Tibial nerve (tissue), 4 donors: Measurements from ENCODE around the gene C5. TPM values are rescaled to one million over a fixed set of nuclear protein-coding genes. Genes with fewer than 3 reads are reported as not detected.

Experiments
- DNase-seq, 2 donors: peaks; one replicate each; pipeline ENCODE4 v3.0.0-alpha.2; 2019; ENCODE audit warnings: low spot score in 2 of 2
- H3K27ac ChIP-seq, 4 donors: fragments of 200-600 bp; sonication (generic) in 3 of 4; one replicate each; pipeline ENCODE4 v1.5.1; 2017 to 2019; ENCODE audit warnings: mild to moderate bottlenecking in 1 of 4
- H3K27me3 ChIP-seq, 2 donors: fragments of 200-600 bp; sonication (generic) in 1 of 2; one replicate each; pipeline versions ENCODE4 v1.5.1 to v1.6.0; 2017 to 2019
- H3K36me3 ChIP-seq, 3 donors: fragments of 200-600 bp; sonication (generic); one replicate each; pipeline ENCODE4 v1.5.1; 2018 to 2019
- H3K4me1 ChIP-seq, 4 donors: fragments of 200-600 bp; sonication (generic) in 3 of 4; one replicate each; pipeline ENCODE4 v1.5.1; 2017 to 2019
- H3K4me3 ChIP-seq, 4 donors: fragments of 200-600 bp; sonication (generic) in 3 of 4; one replicate each; pipeline ENCODE4 v1.5.1; 2017 to 2019; ENCODE audit warnings: mild to moderate bottlenecking in 1 of 4, moderate library complexity in 1 of 4
- H3K9me3 ChIP-seq, 4 donors: fragments of 200-600 bp; sonication (generic) in 3 of 4; one replicate each; pipeline ENCODE4 v1.5.1; 2017 to 2019
- EP300 ChIP-seq, 2 donors: sonication (generic); formaldehyde crosslinking; IDR thresholded peaks; one replicate each; pipeline ENCODE4 v1.6.1; 2017; ENCODE audit warnings: antibody characterized with exemption in 2 of 2, mild to moderate bottlenecking in 1 of 2
- POLR2A ChIP-seq, 2 donors: fragments of 450-650 bp; IDR thresholded peaks; one replicate each; pipeline ENCODE4 v1.6.1; 2017; ENCODE audit warnings: antibody characterized with exemption in 2 of 2, mild to moderate bottlenecking in 2 of 2, moderate library complexity in 2 of 2
- WGBS, 2 donors: methylation state at CpG; one replicate each; pipeline ENCODE4 v1.1.5; 2018; 5-methylcytosine and 5-hydroxymethylcytosine counted together
- total RNA-seq, 4 donors: library from RNA; depleted of rRNA; stranded (reverse); fragments of >200 nt; gene quantifications; one replicate each; pipeline ENCODE4 v1.1.0, GENCODE V29; 2016
- TF ChIP-seq, protein P1 (sequence below), 5 experiments: fragments of 200-600 bp in 3 of 5; fragments of 450-650 bp in 2 of 5; sonication (generic) in 3 of 5; IDR thresholded peaks; one replicate each; pipeline ENCODE4 v1.5.1; 2016 to 2019; ENCODE audit warnings: antibody characterized with exemption in 5 of 5, mild to moderate bottlenecking in 3 of 5, moderate library complexity in 2 of 5

The C5 gene
- total RNA-seq, 4 donors from 2014 or later = 18.9 to 33.0 (median 23.2) TPM

DNA sequence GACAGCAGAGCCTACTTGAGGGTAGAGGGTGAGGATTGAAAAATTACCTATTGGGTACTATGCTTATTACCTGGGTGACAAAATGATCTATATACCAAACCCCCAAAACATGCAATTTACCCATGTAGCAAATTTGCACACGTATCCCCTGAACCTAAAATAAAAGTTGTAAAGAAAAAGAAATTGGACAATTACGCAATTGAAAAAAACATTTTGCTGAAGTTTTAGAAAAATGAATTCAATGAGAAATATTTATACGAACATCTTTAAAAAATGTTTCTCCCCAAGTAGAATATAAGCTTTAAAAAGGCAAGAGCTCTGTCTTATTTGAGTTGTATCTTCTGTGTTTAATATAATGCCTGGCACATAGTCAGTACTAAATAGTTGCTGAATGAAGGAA is 93.2 kb downstream of the C5 start:
- H3K4me3 ChIP-seq = no peak overlapping the region
- TF ChIP-seq, protein P1, sequence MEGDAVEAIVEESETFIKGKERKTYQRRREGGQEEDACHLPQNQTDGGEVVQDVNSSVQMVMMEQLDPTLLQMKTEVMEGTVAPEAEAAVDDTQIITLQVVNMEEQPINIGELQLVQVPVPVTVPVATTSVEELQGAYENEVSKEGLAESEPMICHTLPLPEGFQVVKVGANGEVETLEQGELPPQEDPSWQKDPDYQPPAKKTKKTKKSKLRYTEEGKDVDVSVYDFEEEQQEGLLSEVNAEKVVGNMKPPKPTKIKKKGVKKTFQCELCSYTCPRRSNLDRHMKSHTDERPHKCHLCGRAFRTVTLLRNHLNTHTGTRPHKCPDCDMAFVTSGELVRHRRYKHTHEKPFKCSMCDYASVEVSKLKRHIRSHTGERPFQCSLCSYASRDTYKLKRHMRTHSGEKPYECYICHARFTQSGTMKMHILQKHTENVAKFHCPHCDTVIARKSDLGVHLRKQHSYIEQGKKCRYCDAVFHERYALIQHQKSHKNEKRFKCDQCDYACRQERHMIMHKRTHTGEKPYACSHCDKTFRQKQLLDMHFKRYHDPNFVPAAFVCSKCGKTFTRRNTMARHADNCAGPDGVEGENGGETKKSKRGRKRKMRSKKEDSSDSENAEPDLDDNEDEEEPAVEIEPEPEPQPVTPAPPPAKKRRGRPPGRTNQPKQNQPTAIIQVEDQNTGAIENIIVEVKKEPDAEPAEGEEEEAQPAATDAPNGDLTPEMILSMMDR (IDR thresholded peaks at IDR 0.05) = no peak
- TF ChIP-seq EP300 (IDR thresholded peaks at IDR 0.05) = no peak
- no peak for TF ChIP-seq POLR2A (IDR thresholded peaks at IDR 0.05)
- no peak overlapping the region for H3K27ac ChIP-seq
- H3K27me3 ChIP-seq = no peaks in the 10 kb centered on the region
- DNase-seq = no peak
- WGBS, 2 donors = 93 to 94% methylated on average over 3 of the region's 3 CpGs
- H3K9me3 ChIP-seq = no peaks in the 10 kb centered on the region
- peaks cover 0 to 5% (median 0%) of the 10 kb centered on the region in 4 donors for H3K4me1 ChIP-seq
- peaks cover 0 to 57% (median 0%) of the 10 kb centered on the region in 3 donors for H3K36me3 ChIP-seq

GRCh38 chr9:120951960-120952618 is 98.0 kb downstream of the C5 start:
- H3K36me3 ChIP-seq = peaks cover 0 to 17% (median 0%) of the 10 kb centered on the region in 3 donors
- peak overlapping the region in 2 of 4 donors; percentile 8 to 71 for H3K27ac ChIP-seq
- H3K27me3 ChIP-seq = no peaks in the 10 kb centered on the region
- H3K4me1 ChIP-seq = peaks cover 0 to 19% (median 2%) of the 10 kb centered on the region in 4 donors
- no peak for DNase-seq
- H3K4me3 ChIP-seq = no peak overlapping the region
- WGBS, 2 donors = 83 to 85% methylated on average over 9 of the region's 9 CpGs
- TF ChIP-seq, protein P1 (IDR thresholded peaks at IDR 0.05) = no peak
- TF ChIP-seq EP300 (IDR thresholded peaks at IDR 0.05) = no peak
- TF ChIP-seq POLR2A (IDR thresholded peaks at IDR 0.05) = no peak
- no peaks in the 10 kb centered on the region for H3K9me3 ChIP-seq

- no peaks in the 10 kb centered on the region for H3K27me3 ChIP-seq
- H3K27ac ChIP-seq = peak overlapping the region in 3 of 4 donors; percentile 8 to 71 (median 20)
- WGBS, 2 donors = 56 to 66% methylated on average over 8 of the region's 8 CpGs
- TF ChIP-seq EP300 (IDR thresholded peaks at IDR 0.05) (peak in 1 of 2 donors; percentile 18), POLR2A (IDR thresholded peaks at IDR 0.05) (no peak)
- H3K4me1 ChIP-seq = peaks cover 0 to 28% (median 2%) of the 10 kb centered on the region in 4 donors
- DNase-seq = no peak
- peaks cover 0 to 17% (median 0%) of the 10 kb centered on the region in 3 donors for H3K36me3 ChIP-seq
- H3K9me3 ChIP-seq = no peaks in the 10 kb centered on the region
- H3K4me3 ChIP-seq = no peak overlapping the region
Measured at GRCh38 chr9:120950421-120951388, 99.4 kb downstream of the C5 start.

DNA sequence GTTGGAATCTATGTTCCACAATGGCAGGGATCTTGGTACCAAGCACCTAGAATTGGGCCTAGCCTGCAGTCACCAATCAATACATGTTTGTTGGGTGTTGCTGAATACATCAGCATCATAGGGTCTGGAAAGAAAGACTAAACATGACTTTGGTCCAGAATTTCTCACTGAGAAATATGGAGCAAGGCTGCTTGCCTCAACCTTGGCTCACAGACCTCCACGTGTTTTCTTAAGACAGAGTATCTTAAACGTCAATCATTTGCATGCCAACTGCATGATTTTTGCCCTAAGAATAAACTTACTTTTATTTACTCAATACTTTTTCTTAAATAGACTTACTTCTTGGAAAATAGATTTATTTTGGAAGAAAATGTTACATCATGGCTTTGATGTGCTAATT is 100.8 kb downstream of the C5 start:
- 78 to 86% methylated on average over 2 of the region's 2 CpGs for WGBS, 2 donors
- peaks cover 0 to 16% (median 0%) of the 10 kb centered on the region in 3 donors for H3K36me3 ChIP-seq
- H3K27me3 ChIP-seq = no peaks in the 10 kb centered on the region
- peaks cover 0 to 30% (median 2%) of the 10 kb centered on the region in 4 donors for H3K4me1 ChIP-seq
- no peak for DNase-seq
- TF ChIP-seq, protein P1 (IDR thresholded peaks at IDR 0.05) = no peak
- TF ChIP-seq EP300 (IDR thresholded peaks at IDR 0.05) (no peak), POLR2A (IDR thresholded peaks at IDR 0.05) (no peak)
- no peak overlapping the region for H3K27ac ChIP-seq
- H3K4me3 ChIP-seq = no peak overlapping the region
- H3K9me3 ChIP-seq = no peaks in the 10 kb centered on the region

DNA sequence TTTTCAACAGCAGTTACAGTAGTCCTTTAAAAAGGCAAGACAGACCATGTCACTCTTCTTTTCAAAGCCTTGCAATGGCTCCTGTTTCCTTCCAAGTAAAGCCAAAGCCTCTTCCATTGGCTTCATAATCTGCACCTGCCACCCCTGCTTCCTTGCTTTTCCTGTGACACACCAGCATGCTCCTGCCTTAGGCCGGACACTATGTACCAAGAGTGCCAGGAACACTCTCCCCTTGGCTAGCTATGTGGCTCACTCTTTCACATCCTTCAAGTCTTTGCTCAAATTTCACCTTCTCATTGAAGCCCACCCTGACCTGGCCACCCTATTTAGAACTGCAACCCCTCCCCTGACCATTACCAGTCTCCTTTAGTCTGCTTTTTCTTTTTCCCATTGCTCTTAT is 101.3 kb downstream of the C5 start:
- Histone ChIP-seq H3K4me1 (peaks cover 0 to 30% (median 2%) of the 10 kb centered on the region in 4 donors), H3K9me3 (no peaks in the 10 kb centered on the region), H3K27me3 (no peaks in the 10 kb centered on the region), H3K27ac (no peak overlapping the region), H3K4me3 (no peak overlapping the region), H3K36me3 (peaks cover 0 to 13% (median 0%) of the 10 kb centered on the region in 3 donors)
- whole genome bisulfite sequencing, 2 donors = 96 to 97% methylated on average over 1 of the region's 1 CpG
- DNase-seq = no peak
- TF ChIP-seq, protein P1 (IDR thresholded peaks at IDR 0.05) = no peak
- TF ChIP-seq EP300 (IDR thresholded peaks at IDR 0.05) (no peak), POLR2A (IDR thresholded peaks at IDR 0.05) (no peak)
